HG02973 (cell line): Measurements from ENCODE around the gene LARP4.
A peak's percentile ranks its signal among the peaks of the same experiment; 100 is the strongest.
"Not testable (repeated sequence)": the region's sequence is repeated elsewhere in the genome, so short reads cannot be mapped to it uniquely, and the experiment has no call there.

ENCODE experiments used
- ATAC-seq: cut with Tn5 transposase; IDR thresholded peaks from one replicate; pipeline ENCODE4 v1.9.1; 2021; ENCODE audit warnings: moderate library complexity; ENCODE audit not compliant: unreplicated experiment

LARP4 gene

GRCh38 chr12:50477241-50477832 lies 76.7 kb downstream of the LARP4 start:
- ATAC-seq: no peak

DNA sequence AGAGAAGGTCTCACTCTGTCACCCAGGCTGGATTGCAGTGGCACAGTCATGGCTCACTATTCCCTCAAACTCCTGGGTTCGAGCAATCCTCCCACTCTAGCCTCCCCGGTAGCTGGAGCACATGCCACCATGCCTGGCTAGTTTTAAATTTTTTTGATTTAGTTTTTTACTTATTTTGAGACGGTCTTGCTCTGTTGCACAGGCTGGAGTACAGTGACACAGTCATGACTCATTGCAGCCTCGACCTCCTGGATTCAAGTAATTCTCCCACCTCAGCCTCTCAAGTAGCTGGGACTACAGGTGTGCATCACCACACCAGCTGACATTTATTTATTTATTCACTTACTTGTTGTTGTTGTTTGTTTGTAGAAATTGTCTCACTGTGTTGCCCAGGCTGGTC lies 81.9 kb downstream of the LARP4 start:
- no peak for ATAC-seq

DNA sequence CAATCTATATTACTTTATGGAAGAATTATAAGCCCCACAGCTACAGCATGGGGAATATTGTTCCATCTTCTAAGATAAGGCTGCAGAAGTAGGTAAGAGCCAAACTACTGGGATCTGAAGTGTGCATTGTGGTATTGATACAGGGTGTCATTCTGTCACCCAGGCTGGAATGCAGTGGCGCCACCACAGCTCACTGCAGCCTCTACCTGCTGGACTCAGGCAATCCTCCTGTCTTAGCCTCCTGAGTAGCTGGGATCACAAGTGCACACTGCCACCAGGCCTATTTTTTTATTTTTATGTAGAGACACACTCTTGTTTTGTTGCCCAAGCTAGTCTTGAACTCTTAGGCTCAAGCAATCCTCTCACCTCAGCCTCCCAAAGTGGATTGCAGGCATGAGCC lies 82.8 kb downstream of the LARP4 start:
- no peak for ATAC-seq

DNA sequence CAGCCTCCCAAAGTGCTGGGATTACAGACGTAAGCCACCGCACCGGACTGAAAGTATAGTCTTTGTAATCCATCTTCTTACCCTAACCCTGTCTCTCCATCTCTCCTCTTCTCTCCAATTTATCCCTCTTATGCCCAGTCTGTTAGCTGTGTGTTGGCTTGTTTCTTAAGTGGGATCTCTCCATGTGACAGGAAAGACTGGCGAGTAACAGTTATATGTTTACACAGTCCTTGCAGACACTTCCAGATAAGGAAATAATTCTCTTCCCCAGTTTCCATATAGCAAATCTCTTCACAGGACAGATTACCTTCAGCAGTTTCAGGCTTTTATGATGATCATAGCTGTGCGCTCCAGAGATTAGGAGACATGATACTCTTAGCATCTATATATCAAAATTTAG lies 88.1 kb downstream of the LARP4 start:
- ATAC-seq: no peak

GRCh38 chr12:50498119-50498518 lies 97.4 kb downstream of the LARP4 start:
- not testable (repeated sequence) for ATAC-seq

- ATAC-seq: peak; percentile 72
These were observed 104.4 kb downstream of the LARP4 start, which contains the start of gene DIP2B for GRCh38 chr12:50504798-50505674. TSS of gene DIP2B (plus strand) at chr12:50504985. CDS start at chr12:50505141, 156 bp downstream.

- no peak for ATAC-seq
These were observed 105.2 kb downstream of the LARP4 start for GRCh38 chr12:50505675-50506530.

- ATAC-seq: no peak
These were observed 106.2 kb downstream of the LARP4 start for GRCh38 chr12:50506753-50507473.

- ATAC-seq: no peak
These were observed 106.8 kb downstream of the LARP4 start for GRCh38 chr12:50507474-50507838.

- no peak for ATAC-seq
These were observed 107.2 kb downstream of the LARP4 start for GRCh38 chr12:50507930-50508329.

DNA sequence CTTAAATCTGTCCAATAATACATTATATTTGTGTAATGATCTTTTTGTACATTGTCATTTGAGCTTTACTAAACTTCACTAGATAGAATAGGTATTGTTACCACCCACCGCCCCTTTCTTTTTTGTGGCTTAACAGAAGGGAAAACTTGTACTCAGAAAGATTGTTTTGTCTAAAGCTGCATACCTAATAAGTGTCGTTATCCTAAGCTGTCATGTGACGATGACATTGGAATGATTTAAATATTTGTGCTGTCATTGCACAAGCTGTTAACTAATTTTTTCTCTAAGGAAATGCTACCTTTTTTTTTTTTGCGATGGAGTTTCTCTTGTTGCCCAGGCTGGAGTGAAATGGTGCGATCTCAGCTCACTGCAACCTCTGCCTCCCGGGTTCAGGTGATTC lies 107.7 kb downstream of the LARP4 start:
- ATAC-seq: no peak

- no peak for ATAC-seq
These were observed 108.4 kb downstream of the LARP4 start for GRCh38 chr12:50508970-50509663.

- ATAC-seq: no peak
These were observed 114.0 kb downstream of the LARP4 start for GRCh38 chr12:50514526-50515276.

DNA sequence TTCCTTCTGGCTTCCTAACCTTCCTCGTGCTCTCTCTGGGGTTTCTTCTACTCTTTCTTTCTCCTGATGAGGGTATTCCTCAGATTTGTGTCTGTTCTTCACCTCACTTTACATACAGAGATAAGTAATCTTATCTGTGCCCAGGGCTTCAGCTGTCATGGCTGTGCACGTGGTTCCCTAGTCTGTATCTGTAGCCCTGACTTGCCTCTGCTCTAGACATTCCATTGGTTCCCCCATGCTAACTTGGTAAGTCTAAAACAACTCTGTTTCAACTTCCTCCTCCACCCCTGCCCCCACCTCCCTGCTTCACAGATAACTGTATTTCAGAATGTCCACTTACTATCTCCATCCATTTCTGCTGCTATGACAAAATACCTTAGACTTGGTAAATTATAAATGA lies 114.9 kb downstream of the LARP4 start:
- no peak for ATAC-seq

- peak; percentile 72 for ATAC-seq
These were observed 116.8 kb downstream of the LARP4 start for GRCh38 chr12:50517421-50518048.

GRCh38 chr12:50518090-50518489 lies 117.4 kb downstream of the LARP4 start:
- ATAC-seq: no peak

DNA sequence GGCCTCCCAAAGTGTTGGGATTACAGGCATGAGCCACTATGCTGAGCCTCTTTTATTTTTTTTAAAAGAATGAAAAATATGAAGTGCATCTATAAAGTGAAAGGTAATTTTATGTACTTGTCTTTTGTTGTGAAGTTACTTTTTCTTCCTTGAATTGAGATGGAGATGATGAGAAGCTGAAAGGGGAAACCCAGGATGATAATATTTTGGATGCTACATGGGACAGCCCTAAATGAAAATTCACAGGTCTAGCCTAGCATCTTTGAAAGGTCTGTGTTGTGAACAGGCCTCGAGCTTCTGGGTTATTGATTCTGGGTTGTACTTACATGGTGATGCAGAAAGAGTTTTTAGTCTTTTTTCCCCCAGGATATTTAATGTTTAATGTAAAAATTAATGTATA lies 118.7 kb downstream of the LARP4 start:
- no peak for ATAC-seq

GRCh38 chr12:50520416-50521207 lies 119.9 kb downstream of the LARP4 start:
- no peak for ATAC-seq
